ENCODE measurements around the gene PPT2. TPM values are rescaled to one million over a fixed set of nuclear protein-coding genes. Genes with fewer than 3 reads are reported as not detected.
A peak's percentile ranks its signal among the peaks of the same experiment; 100 is the strongest.
"Not testable (repeated sequence)": the region's sequence is repeated elsewhere in the genome, so short reads cannot be mapped to it uniquely, and the experiment has no call there.

The PPT2 gene
- total RNA-seq, 2 donors from 2014 or later = 21.8 to 42.0 TPM

- Histone ChIP-seq H3K36me3 (peaks cover 15% of the 10 kb centered on the region), H3K9me3 (no peaks in the 10 kb centered on the region), H3K27me3 (replicated peaks; ENCODE audit: insufficient read depth) (no peaks in the 10 kb centered on the region), H3K4me3 (no peak within 1 kb of the TSS), H3K4me1 (ENCODE audit: control insufficient read depth in 1 of 2, low read depth in 2 of 2) (peaks cover 16 to 42% of the 10 kb centered on the region in 2 donors), H3K27ac (peak within 1 kb of the TSS; percentile 61 to 74)
- ATAC-seq (ENCODE audit: insufficient number of reproducible peaks, low FRiP score, low read depth) (no peak), DNase-seq (ENCODE audit: low spot score) (no peak)
- TF ChIP-seq CTCF (IDR thresholded peaks at IDR 0.05) = no peak
Measured at GRCh38 chr6:32184084-32184640, 30.2 kb downstream of the PPT2 start, which contains the start of gene AGER. Gene AGER, minus strand, starts transcription at chr6:32184253. Its CDS starts 31 bp downstream, at chr6:32184222.

GRCh38 chr6:32185681-32186131, 31.8 kb downstream of the PPT2 start:
- Histone ChIP-seq H3K36me3 (peaks cover 10% of the 10 kb centered on the region), H3K4me1 (ENCODE audit: control insufficient read depth in 1 of 2, low read depth in 2 of 2) (peaks cover 7 to 30% of the 10 kb centered on the region in 2 donors), H3K27ac (peak overlapping the region; percentile 61 to 74)
- not testable (repeated sequence) for H3K4me3 ChIP-seq; H3K9me3 ChIP-seq; H3K27me3 ChIP-seq (replicated peaks; ENCODE audit: insufficient read depth)
- peak; percentile 57 for ATAC-seq (ENCODE audit: insufficient number of reproducible peaks, low FRiP score, low read depth)
- peak; percentile 72 for DNase-seq (ENCODE audit: low spot score)

- not testable (repeated sequence) for H3K4me3 ChIP-seq; DNase-seq (ENCODE audit: low spot score); H3K27me3 ChIP-seq (replicated peaks; ENCODE audit: insufficient read depth); H3K9me3 ChIP-seq; ATAC-seq (ENCODE audit: insufficient number of reproducible peaks, low FRiP score, low read depth)
- H3K4me1 ChIP-seq (ENCODE audit: control insufficient read depth in 1 of 2, low read depth in 2 of 2) = peaks cover 12 to 36% of the 10 kb centered on the region in 2 donors
- peaks cover 10% of the 10 kb centered on the region for H3K36me3 ChIP-seq
- peak overlapping the region; percentile 61 to 74 for H3K27ac ChIP-seq
Measured at GRCh38 chr6:32186151-32186840, 32.4 kb downstream of the PPT2 start.

GRCh38 chr6:32187009-32187709, 33.2 kb downstream of the PPT2 start:
- H3K4me1 ChIP-seq (ENCODE audit: control insufficient read depth in 1 of 2, low read depth in 2 of 2) = peaks cover 13 to 39% of the 10 kb centered on the region in 2 donors
- no peak overlapping the region for H3K4me3 ChIP-seq
- no peak for DNase-seq (ENCODE audit: low spot score)
- peaks cover 10% of the 10 kb centered on the region for H3K36me3 ChIP-seq
- TF ChIP-seq CTCF (IDR thresholded peaks at IDR 0.05) = no peak
- peak overlapping the region; percentile 6 to 74 for H3K27ac ChIP-seq
- no peaks in the 10 kb centered on the region for H3K9me3 ChIP-seq
- no peak for ATAC-seq (ENCODE audit: insufficient number of reproducible peaks, low FRiP score, low read depth)
- H3K27me3 ChIP-seq (replicated peaks; ENCODE audit: insufficient read depth) = no peaks in the 10 kb centered on the region

GRCh38 chr6:32187725-32188380, 33.9 kb downstream of the PPT2 start:
- ATAC-seq (ENCODE audit: insufficient number of reproducible peaks, low FRiP score, low read depth); H3K9me3 ChIP-seq; DNase-seq (ENCODE audit: low spot score); H3K27me3 ChIP-seq (replicated peaks; ENCODE audit: insufficient read depth): not testable (repeated sequence)
- H3K27ac ChIP-seq = peak overlapping the region in 1 of 2 donors; percentile 97
- peak overlapping the region; percentile 86 for H3K4me3 ChIP-seq
- peaks cover 10% of the 10 kb centered on the region for H3K36me3 ChIP-seq
- H3K4me1 ChIP-seq (ENCODE audit: control insufficient read depth in 1 of 2, low read depth in 2 of 2) = peaks cover 13 to 39% of the 10 kb centered on the region in 2 donors

GRCh38 chr6:32188381-32189068, 34.6 kb downstream of the PPT2 start:
- ATAC-seq (ENCODE audit: insufficient number of reproducible peaks, low FRiP score, low read depth) (no peak), DNase-seq (ENCODE audit: low spot score) (no peak)
- TF ChIP-seq CTCF (IDR thresholded peaks at IDR 0.05) = no peak
- H3K4me1 ChIP-seq (ENCODE audit: control insufficient read depth in 1 of 2, low read depth in 2 of 2) = peaks cover 13 to 39% of the 10 kb centered on the region in 2 donors
- H3K4me3 ChIP-seq = peak overlapping the region; percentile 86
- H3K27ac ChIP-seq = peak overlapping the region; percentile 91 to 97
- no peaks in the 10 kb centered on the region for H3K9me3 ChIP-seq
- no peaks in the 10 kb centered on the region for H3K27me3 ChIP-seq (replicated peaks; ENCODE audit: insufficient read depth)
- H3K36me3 ChIP-seq = peaks cover 10% of the 10 kb centered on the region

All from thoracic aorta (tissue), 2 donors.